Measurements from ENCODE around the gene ISG20L2.

ISG20L2 gene

DNA sequence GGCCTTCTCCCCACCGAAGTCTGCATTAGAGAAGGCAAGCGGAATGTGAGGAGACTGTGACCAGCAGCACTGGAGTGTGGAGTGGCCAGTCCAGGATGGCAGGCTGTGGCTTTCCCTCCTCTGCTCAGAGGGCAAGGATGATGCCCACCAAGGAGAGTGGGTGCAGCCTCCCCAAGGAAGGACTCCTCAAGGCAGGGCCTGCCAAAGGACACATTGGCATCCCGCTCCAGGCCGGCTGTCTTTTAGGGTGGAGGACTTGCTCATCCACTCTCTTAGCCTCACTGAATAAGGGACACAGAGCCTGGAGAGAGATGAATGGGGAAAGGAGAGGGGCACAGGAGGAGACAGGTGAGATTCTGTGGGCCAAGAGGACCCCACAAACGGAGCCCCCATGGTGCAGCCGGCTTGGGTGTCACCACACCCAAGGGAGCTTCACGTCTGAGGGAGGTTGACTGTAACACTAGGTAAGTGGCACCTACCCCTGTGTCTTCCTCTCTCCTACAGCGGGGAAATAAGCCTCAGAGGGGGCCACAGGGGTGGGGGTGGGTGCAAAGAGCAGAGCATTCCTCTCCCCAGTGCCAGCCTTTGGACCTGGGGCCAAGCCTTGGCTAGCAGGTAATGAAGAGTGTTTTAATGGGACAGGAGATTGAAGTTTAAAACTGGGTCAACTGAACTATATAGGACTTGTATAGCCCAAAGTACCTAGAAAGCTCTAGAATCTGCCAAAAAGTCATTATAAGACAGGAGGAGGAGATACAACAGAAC is 47.2 kb downstream of the ISG20L2 start:
- H3K4me1 ChIP-seq (ENCODE audit: control insufficient read depth, insufficient read depth, low read length), result peaks cover 14% of the 10 kb centered on the region
- no peak overlapping the region for H3K4me3 ChIP-seq (ENCODE audit: low read depth, low read length)
- no peaks in the 10 kb centered on the region for H3K9me3 ChIP-seq (ENCODE audit: control insufficient read depth, insufficient read depth, low read depth, low read length)
- H3K36me3 ChIP-seq (ENCODE audit: control insufficient read depth, insufficient read depth, low read length), result no peaks in the 10 kb centered on the region
- H3K27ac ChIP-seq (ENCODE audit: low read depth, low read length), result no peak overlapping the region
- no peaks in the 10 kb centered on the region for H3K27me3 ChIP-seq (ENCODE audit: control insufficient read depth, insufficient read depth, low read length)
- H3K9ac ChIP-seq (ENCODE audit: low read length), result no peak overlapping the region

- Histone ChIP-seq H3K9me3 (ENCODE audit: control insufficient read depth, insufficient read depth, low read depth, low read length) (no peaks in the 10 kb centered on the region), H3K4me3 (ENCODE audit: low read depth, low read length) (no peak overlapping the region), H3K36me3 (ENCODE audit: control insufficient read depth, insufficient read depth, low read length) (peaks cover 4% of the 10 kb centered on the region), H3K27ac (ENCODE audit: low read depth, low read length) (no peak overlapping the region), H3K4me1 (ENCODE audit: control insufficient read depth, insufficient read depth, low read length) (peaks cover 25% of the 10 kb centered on the region), H3K27me3 (ENCODE audit: control insufficient read depth, insufficient read depth, low read length) (no peaks in the 10 kb centered on the region), H3K9ac (ENCODE audit: low read length) (no peak overlapping the region)
Observed at GRCh38 chr1:156680056-156680455, 48.5 kb downstream of the ISG20L2 start.

DNA sequence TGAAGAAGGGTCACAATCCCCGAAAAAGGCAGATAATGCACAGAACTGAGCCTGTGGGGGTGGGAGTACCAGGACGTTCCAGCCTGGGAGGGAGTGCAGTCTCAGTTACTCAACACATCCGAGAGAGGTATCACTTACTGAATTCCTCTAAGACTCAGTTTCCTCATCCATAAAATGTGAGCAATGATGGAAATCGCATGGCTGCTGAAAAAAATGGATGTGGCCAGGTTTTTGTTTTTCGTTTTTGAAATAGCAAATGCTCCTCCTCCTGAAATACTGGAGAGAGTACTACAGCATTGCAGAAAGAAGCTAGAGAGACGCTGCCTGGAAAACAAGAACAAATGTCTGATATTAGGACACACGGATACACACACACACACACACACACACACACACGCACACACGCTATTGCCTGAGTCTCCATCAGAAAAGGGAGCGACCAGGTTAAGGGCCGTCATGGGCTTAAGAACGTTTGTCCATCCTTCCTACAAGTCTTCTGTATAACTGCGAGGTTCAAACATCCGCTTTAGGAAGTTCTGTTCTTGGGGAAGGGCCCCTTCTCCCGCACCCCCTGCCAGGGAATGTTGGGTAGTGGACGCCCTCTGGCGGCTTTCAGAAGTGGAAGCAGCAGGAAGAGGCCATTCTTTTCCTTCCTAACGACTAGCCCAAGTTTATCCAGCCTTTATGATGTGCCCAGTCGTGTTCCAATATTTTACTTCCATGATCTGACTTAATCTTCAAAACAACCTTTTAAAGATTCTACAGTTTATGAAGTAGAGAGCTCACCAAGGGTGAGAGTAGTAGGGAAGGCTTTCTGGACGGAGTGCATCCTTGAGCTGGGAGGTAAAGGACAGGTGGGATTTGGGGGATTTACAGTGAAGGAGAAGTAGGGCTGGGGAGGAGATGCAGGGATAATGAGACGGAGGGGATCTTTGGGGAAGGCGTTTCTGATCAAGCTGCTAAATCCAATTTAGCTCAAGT is 50.7 kb downstream of the ISG20L2 start:
- Histone ChIP-seq H3K9ac (ENCODE audit: low read length) (peak overlapping the region; percentile 45), H3K27ac (ENCODE audit: low read depth, low read length) (no peak overlapping the region), H3K27me3 (ENCODE audit: control insufficient read depth, insufficient read depth, low read length) (no peaks in the 10 kb centered on the region), H3K4me1 (ENCODE audit: control insufficient read depth, insufficient read depth, low read length) (peaks cover 41% of the 10 kb centered on the region), H3K4me3 (ENCODE audit: low read depth, low read length) (peak overlapping the region; percentile 81), H3K9me3 (ENCODE audit: control insufficient read depth, insufficient read depth, low read depth, low read length) (no peaks in the 10 kb centered on the region), H3K36me3 (ENCODE audit: control insufficient read depth, insufficient read depth, low read length) (peaks cover 21% of the 10 kb centered on the region)

GRCh38 chr1:156676820-156677615 is 51.5 kb downstream of the ISG20L2 start, which contains the start of gene NES:
Gene NES (minus strand): TSS chr1:156677407. CDS start chr1:156677264, 143 bp downstream.
- peak within 1 kb of the TSS; percentile 95; the same call in 1 of the 2 replicates for H3K27ac ChIP-seq (ENCODE audit: low read depth, low read length)
- no peaks in the 10 kb centered on the region for H3K9me3 ChIP-seq (ENCODE audit: control insufficient read depth, insufficient read depth, low read depth, low read length)
- H3K36me3 ChIP-seq (ENCODE audit: control insufficient read depth, insufficient read depth, low read length), result peaks cover 30% of the 10 kb centered on the region
- peak within 1 kb of the TSS; percentile 96 for H3K9ac ChIP-seq (ENCODE audit: low read length)
- peak within 1 kb of the TSS; percentile 81 for H3K4me3 ChIP-seq (ENCODE audit: low read depth, low read length)
- H3K4me1 ChIP-seq (ENCODE audit: control insufficient read depth, insufficient read depth, low read length), result peaks cover 41% of the 10 kb centered on the region
- H3K27me3 ChIP-seq (ENCODE audit: control insufficient read depth, insufficient read depth, low read length), result no peaks in the 10 kb centered on the region

GRCh38 chr1:156676114-156676819 is 52.3 kb downstream of the ISG20L2 start:
- Histone ChIP-seq H3K27ac (ENCODE audit: low read depth, low read length) (peak overlapping the region; percentile 95; the same call in 1 of the 2 replicates), H3K9me3 (ENCODE audit: control insufficient read depth, insufficient read depth, low read depth, low read length) (no peaks in the 10 kb centered on the region)

DNA sequence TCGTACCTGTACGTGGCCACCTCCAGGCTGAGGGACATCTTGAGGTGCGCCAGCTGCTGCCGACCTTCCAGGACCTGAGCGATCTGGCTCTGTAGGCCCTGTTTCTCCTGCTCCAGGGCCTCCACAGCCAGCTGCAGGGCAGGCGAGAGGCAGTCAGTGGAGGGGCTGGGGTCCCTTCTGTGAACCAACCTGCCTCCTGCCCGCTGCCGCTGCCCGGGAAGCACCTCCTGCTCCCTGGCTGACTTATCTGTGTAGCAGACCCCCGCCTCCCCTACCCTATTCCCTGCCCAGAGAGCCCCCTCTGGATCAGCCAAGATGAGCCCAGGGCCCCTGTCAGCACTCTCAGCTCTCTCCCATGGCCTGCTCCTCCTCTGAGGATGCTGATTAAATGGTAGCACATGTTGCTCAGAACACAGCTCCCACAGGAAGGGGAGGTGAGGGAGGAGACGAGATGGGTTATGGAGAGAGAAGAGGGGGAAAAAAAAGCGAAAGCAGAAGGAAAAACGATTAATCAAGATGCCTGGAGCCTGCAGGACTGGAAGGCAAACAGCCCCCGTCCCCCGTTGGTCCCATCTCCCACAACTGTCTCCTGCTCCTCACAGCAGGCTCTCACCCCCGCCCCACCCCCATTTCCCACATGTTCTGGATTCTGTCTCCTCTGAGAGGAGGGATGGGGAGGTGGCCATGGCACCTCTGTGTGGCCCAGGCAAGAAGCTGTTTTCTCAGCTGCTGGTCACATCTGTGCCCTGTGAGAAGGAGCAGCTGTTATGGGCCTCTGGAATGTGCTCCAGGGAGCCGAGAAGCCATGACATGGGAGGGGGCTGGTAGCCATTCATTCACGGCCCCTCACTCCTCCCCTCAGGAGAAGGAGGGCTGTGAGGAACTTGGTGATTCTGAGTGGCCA is 53.1 kb downstream of the ISG20L2 start:
- Histone ChIP-seq H3K36me3 (ENCODE audit: control insufficient read depth, insufficient read depth, low read length) (peaks cover 40% of the 10 kb centered on the region), H3K4me1 (ENCODE audit: control insufficient read depth, insufficient read depth, low read length) (peaks cover 46% of the 10 kb centered on the region)

More at GRCh38 chr1:156676114-156676819, 52.3 kb downstream of the ISG20L2 start:
- peak overlapping the region; percentile 81 for H3K4me3 ChIP-seq (ENCODE audit: low read depth, low read length)
- peak overlapping the region; percentile 96 for H3K9ac ChIP-seq (ENCODE audit: low read length)
- H3K27me3 ChIP-seq (ENCODE audit: control insufficient read depth, insufficient read depth, low read length), result no peaks in the 10 kb centered on the region
- peaks cover 40% of the 10 kb centered on the region for H3K4me1 ChIP-seq (ENCODE audit: control insufficient read depth, insufficient read depth, low read length)
- peaks cover 38% of the 10 kb centered on the region for H3K36me3 ChIP-seq (ENCODE audit: control insufficient read depth, insufficient read depth, low read length)

DNA sequence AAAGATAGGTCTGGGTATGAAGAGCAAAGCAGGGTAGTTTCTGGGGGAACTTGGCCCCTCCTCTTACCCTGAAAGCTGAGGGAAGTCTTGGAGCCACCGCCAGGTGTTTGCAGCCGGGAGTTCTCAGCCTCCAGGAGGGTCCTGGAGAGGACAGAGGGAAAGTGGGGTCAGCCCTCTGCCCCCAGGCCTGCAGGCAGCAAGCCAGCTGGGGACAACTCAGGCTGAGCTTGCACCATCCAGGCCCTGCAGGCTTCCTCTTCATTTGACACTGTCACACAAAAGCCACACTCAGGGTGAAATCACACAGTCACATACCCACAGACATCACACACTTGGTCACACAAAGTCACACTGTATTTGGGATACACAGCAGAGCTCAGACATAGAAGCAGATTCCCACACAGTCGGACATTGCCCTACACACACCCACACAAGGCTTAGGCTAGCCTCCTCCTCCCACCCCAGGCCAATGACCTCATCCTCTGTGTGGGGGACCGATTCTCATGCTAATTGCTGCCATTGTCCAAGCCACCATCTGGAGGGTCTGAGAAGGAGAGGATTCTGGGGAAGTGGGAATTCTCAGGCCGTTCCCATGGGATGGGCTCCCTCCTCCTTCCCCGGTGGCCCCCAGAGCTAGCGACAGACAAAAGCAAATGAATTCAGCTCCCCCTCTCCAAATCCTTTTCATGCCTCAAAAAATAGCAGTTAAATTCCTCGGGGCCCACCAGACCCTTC is 55.0 kb downstream of the ISG20L2 start:
- peaks cover 40% of the 10 kb centered on the region for H3K36me3 ChIP-seq (ENCODE audit: control insufficient read depth, insufficient read depth, low read length)
- peak overlapping the region; percentile 96 for H3K9ac ChIP-seq (ENCODE audit: low read length)
- H3K4me1 ChIP-seq (ENCODE audit: control insufficient read depth, insufficient read depth, low read length), result peaks cover 64% of the 10 kb centered on the region
- H3K27ac ChIP-seq (ENCODE audit: low read depth, low read length), result peak overlapping the region; percentile 77
- peak overlapping the region; percentile 81 for H3K4me3 ChIP-seq (ENCODE audit: low read depth, low read length)
- H3K9me3 ChIP-seq (ENCODE audit: control insufficient read depth, insufficient read depth, low read depth, low read length), result no peaks in the 10 kb centered on the region
- no peaks in the 10 kb centered on the region for H3K27me3 ChIP-seq (ENCODE audit: control insufficient read depth, insufficient read depth, low read length)

More for the DNA sequence above, 53.1 kb downstream of the ISG20L2 start:
- H3K9ac ChIP-seq (ENCODE audit: low read length), result peak overlapping the region; percentile 96
- H3K27me3 ChIP-seq (ENCODE audit: control insufficient read depth, insufficient read depth, low read length), result no peaks in the 10 kb centered on the region
- no peaks in the 10 kb centered on the region for H3K9me3 ChIP-seq (ENCODE audit: control insufficient read depth, insufficient read depth, low read depth, low read length)
- peak overlapping the region; percentile 95; the same call in 1 of the 2 replicates for H3K27ac ChIP-seq (ENCODE audit: low read depth, low read length)
- H3K4me3 ChIP-seq (ENCODE audit: low read depth, low read length), result peak overlapping the region; percentile 81
